Sigmoid colon (tissue), 3 donors: Measurements from ENCODE around the gene TPRA1.

Source experiments
- POLR2A ChIP-seq, 2 donors: fragments of 450-650 bp; IDR thresholded peaks; one replicate each; pipeline ENCODE4 v1.6.1; 2016; ENCODE audit warnings: antibody characterized with exemption in 2 of 2, mild to moderate bottlenecking in 2 of 2, moderate library complexity in 2 of 2
- TF ChIP-seq, protein P1 (sequence below), 4 experiments: fragments of 450-650 bp in 3 of 4; fragments of 200-600 bp in 1 of 4; IDR thresholded peaks; one replicate each; pipeline ENCODE4 v1.5.1; 2016 to 2019; ENCODE audit warnings: antibody characterized with exemption in 4 of 4, mild to moderate bottlenecking in 3 of 4, moderate library complexity in 2 of 4

DNA sequence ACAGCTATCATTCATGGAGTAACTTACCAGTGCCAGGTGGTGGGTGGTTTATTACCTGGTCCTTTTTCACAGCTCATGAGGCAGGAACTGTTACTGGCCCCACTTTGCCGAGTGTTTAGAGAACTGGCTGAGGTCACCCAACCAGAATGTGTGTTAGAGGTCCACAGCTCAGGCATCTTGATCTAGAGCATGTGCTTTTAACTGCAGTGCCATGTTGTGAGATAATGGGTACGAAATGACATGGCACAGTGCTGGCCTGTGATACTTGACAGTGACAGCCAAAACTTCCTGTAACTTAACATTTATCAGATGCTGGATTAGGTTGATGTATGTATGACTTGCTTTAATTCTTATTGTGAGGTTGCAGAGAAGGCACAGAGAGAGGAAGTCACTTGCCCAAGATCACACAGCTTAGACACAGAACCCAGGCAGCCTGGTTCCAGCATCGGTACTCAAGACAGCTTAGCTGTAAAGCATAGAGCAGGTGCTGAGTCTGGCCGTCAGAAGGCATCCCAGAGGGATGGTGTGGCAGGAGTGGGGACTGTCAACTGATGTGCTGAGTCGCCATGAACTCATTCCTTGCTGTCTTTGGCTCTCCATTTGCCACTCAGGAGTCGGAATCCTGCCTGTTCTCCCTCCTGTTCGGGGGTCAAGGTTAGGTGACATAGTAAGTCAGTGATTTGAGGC lies 17.3 kb upstream of the TPRA1 start:
- TF ChIP-seq POLR2A (IDR thresholded peaks at IDR 0.05) = no peak
- TF ChIP-seq, protein P1, sequence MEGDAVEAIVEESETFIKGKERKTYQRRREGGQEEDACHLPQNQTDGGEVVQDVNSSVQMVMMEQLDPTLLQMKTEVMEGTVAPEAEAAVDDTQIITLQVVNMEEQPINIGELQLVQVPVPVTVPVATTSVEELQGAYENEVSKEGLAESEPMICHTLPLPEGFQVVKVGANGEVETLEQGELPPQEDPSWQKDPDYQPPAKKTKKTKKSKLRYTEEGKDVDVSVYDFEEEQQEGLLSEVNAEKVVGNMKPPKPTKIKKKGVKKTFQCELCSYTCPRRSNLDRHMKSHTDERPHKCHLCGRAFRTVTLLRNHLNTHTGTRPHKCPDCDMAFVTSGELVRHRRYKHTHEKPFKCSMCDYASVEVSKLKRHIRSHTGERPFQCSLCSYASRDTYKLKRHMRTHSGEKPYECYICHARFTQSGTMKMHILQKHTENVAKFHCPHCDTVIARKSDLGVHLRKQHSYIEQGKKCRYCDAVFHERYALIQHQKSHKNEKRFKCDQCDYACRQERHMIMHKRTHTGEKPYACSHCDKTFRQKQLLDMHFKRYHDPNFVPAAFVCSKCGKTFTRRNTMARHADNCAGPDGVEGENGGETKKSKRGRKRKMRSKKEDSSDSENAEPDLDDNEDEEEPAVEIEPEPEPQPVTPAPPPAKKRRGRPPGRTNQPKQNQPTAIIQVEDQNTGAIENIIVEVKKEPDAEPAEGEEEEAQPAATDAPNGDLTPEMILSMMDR (IDR thresholded peaks at IDR 0.05) = no peak
